IPS DF 19.7 (cell line): ENCODE measurements around the gene GMDS.

Source experiments
- DNase-seq: peaks from one replicate; pipeline ENCODE4 v3.0.0-alpha.2; 2013; ENCODE audit warnings: low read depth, low spot score

Gene GMDS

GRCh38 chr6:1574890-1575209 is 670.6 kb downstream of the GMDS start:
- DNase-seq: no peak

GRCh38 chr6:1574083-1574761 is 671.2 kb downstream of the GMDS start:
- DNase-seq: no peak
